Right atrium auricular region (tissue), 2 donors: ENCODE data around the gene CACTIN. TPM values are rescaled to one million over a fixed set of nuclear protein-coding genes. Genes with fewer than 3 reads are reported as not detected.
"Not testable (repeated sequence)": the region's sequence is repeated elsewhere in the genome, so short reads cannot be mapped to it uniquely, and the experiment has no call there.

ENCODE experiments used
- DNase-seq: peaks from one replicate; pipeline ENCODE4 v3.0.0-alpha.2; 2019; ENCODE audit warnings: low spot score
- H3K27ac ChIP-seq, 2 donors: fragments of 200-600 bp; sonication (generic); 1 replicate in 1 of 2; 2 replicates in 1 of 2; pipeline ENCODE4 v1.5.1; 2016 to 2019
- H3K27me3 ChIP-seq, 2 donors: fragments of 200-600 bp; sonication (generic); one replicate each; pipeline versions ENCODE4 v1.5.1 to v1.6.0; 2017 to 2019
- H3K36me3 ChIP-seq: fragments of 200-600 bp; sonication (generic); one replicate; pipeline ENCODE4 v1.5.1; 2016
- H3K4me1 ChIP-seq, 2 donors: fragments of 200-600 bp; sonication (generic); one replicate each; pipeline versions ENCODE4 v1.5.1 to v1.6.0; 2017 to 2019
- H3K4me3 ChIP-seq, 2 donors: fragments of 200-600 bp; sonication (generic); 1 replicate in 1 of 2; 2 replicates in 1 of 2; pipeline ENCODE4 v1.5.1; 2017 to 2019; ENCODE audit warnings: mild to moderate bottlenecking in 1 of 2, moderate library complexity in 1 of 2
- H3K9me3 ChIP-seq, 2 donors: fragments of 200-600 bp; sonication (generic); one replicate each; pipeline ENCODE4 v1.5.1; 2019
- CTCF ChIP-seq, 2 donors: fragments of 200-600 bp; sonication (generic); IDR thresholded peaks; one replicate each; pipeline ENCODE4 v1.5.1; 2019; ENCODE audit warnings: antibody characterized with exemption in 2 of 2
- total RNA-seq, 2 donors: library from RNA; depleted of rRNA; stranded (reverse); fragments of >200 nt; gene quantifications; one replicate each; pipeline ENCODE4 v1.1.0, GENCODE V29; 2016

The CACTIN gene
- total RNA-seq, 2 donors from 2014 or later: 11.2 to 22.8 TPM

GRCh38 chr19:3668331-3669081 lies 41.9 kb upstream of the CACTIN start:
- H3K4me3 ChIP-seq: no peak overlapping the region
- H3K9me3 ChIP-seq: no peaks in the 10 kb centered on the region
- DNase-seq: no peak

GRCh38 chr19:3667766-3668165 lies 41.2 kb upstream of the CACTIN start:
- TF ChIP-seq CTCF (IDR thresholded peaks at IDR 0.05): no peak
- Histone ChIP-seq H3K9me3 (no peaks in the 10 kb centered on the region), H3K36me3 (peaks cover 36% of the 10 kb centered on the region), H3K4me1 (peaks cover 0 to 71% of the 10 kb centered on the region in 2 donors), H3K27ac (peak overlapping the region; percentile 96 to 99), H3K27me3 (no peaks in the 10 kb centered on the region), H3K4me3 (no peak overlapping the region)
- DNase-seq: no peak

More at GRCh38 chr19:3668331-3669081, 41.9 kb upstream of the CACTIN start:
- Histone ChIP-seq H3K27ac (peak overlapping the region; percentile 96 to 99), H3K36me3 (peaks cover 29% of the 10 kb centered on the region), H3K27me3 (no peaks in the 10 kb centered on the region), H3K4me1 (peaks cover 0 to 78% of the 10 kb centered on the region in 2 donors)
- no peak for TF ChIP-seq CTCF (IDR thresholded peaks at IDR 0.05)

- Histone ChIP-seq H3K27me3 (no peaks in the 10 kb centered on the region), H3K36me3 (peaks cover 41% of the 10 kb centered on the region), H3K4me3 (no peak overlapping the region), H3K4me1 (peaks cover 0 to 64% of the 10 kb centered on the region in 2 donors), H3K9me3 (no peaks in the 10 kb centered on the region), H3K27ac (peak overlapping the region; percentile 96 to 99)
- TF ChIP-seq CTCF (IDR thresholded peaks at IDR 0.05): no peak
- no peak for DNase-seq
These were observed 40.5 kb upstream of the CACTIN start for GRCh38 chr19:3667037-3667638.

- Histone ChIP-seq H3K27ac (peak overlapping the region in 1 of 2 donors; percentile 96), H3K36me3 (peaks cover 46% of the 10 kb centered on the region), H3K4me1 (peaks cover 0 to 58% of the 10 kb centered on the region in 2 donors)
- H3K27me3 ChIP-seq, H3K9me3 ChIP-seq, DNase-seq, H3K4me3 ChIP-seq: not testable (repeated sequence)
These were observed 39.9 kb upstream of the CACTIN start for GRCh38 chr19:3666545-3666856.

- DNase-seq: peak; percentile 72
- Histone ChIP-seq H3K36me3 (peaks cover 51% of the 10 kb centered on the region), H3K4me1 (peaks cover 0 to 52% of the 10 kb centered on the region in 2 donors), H3K9me3 (no peaks in the 10 kb centered on the region), H3K27me3 (no peaks in the 10 kb centered on the region), H3K4me3 (no peak overlapping the region), H3K27ac (peak overlapping the region in 1 of 2 donors; percentile 42)
- peak; percentile 93 to 98 for TF ChIP-seq CTCF (IDR thresholded peaks at IDR 0.05)
These were observed 39.3 kb upstream of the CACTIN start for GRCh38 chr19:3665681-3666544.
